Activated CD8-positive, alpha-beta memory T cell treated with anti-CD3 and anti-CD28 coated beads, Interleukin-2, amount 10 ng/mL, durations not matched to agents 7 days and 5 days (primary cell): Measurements from ENCODE around the gene AIFM1. TPM values are rescaled to one million over a fixed set of nuclear protein-coding genes. Genes with fewer than 3 reads are reported as not detected.
"Not testable (repeated sequence)": the region's sequence is repeated elsewhere in the genome, so short reads cannot be mapped to it uniquely, and the experiment has no call there.

ENCODE experiments used
- ATAC-seq: fragments of 150-1000 bp; cut with Tn5 transposase; one replicate; pipeline ENCODE4 v1.10.0; 2021; ENCODE audit warnings: moderate library complexity
- CTCF ChIA-PET: fragments of 350-600 bp; sonication (Branson Sonifier 250); formaldehyde crosslinking; loops from one replicate; lab custom pipeline; 2021; ENCODE audit warnings: antibody characterized with exemption; lab: Charles Lee
- DNase-seq: peaks from one replicate; pipeline ENCODE4 v3.0.0-alpha.2; 2020
- H3K27ac Mint-ChIP-seq: one replicate; pipeline ENCODE4 v1.8.0; 2021; ENCODE audit warnings: mild to moderate bottlenecking, mixed read lengths
- H3K27me3 Mint-ChIP-seq: one replicate; pipeline ENCODE4 v1.8.0; 2021; ENCODE audit warnings: mixed read lengths
- H3K36me3 Mint-ChIP-seq: one replicate; pipeline ENCODE4 v1.8.0; 2021; ENCODE audit warnings: mild to moderate bottlenecking, mixed read lengths
- H3K4me1 Mint-ChIP-seq: one replicate; pipeline ENCODE4 v1.8.0; 2021; ENCODE audit warnings: mixed read lengths
- H3K4me3 Mint-ChIP-seq: one replicate; pipeline ENCODE4 v1.8.0; 2021; ENCODE audit warnings: mild to moderate bottlenecking, moderate library complexity, mixed read lengths
- H3K9me3 Mint-ChIP-seq: one replicate; pipeline ENCODE4 v1.8.0; 2022; ENCODE audit warnings: low read depth, mixed read lengths
- total RNA-seq, 2 experiments: library from RNA; stranded (reverse); gene quantifications; one replicate each; pipeline ENCODE4 v1.2.3, GENCODE V29; 2021

Gene AIFM1
- total RNA-seq, 2 experiments from 2014 or later = 47.3 to 59.6 TPM

DNA sequence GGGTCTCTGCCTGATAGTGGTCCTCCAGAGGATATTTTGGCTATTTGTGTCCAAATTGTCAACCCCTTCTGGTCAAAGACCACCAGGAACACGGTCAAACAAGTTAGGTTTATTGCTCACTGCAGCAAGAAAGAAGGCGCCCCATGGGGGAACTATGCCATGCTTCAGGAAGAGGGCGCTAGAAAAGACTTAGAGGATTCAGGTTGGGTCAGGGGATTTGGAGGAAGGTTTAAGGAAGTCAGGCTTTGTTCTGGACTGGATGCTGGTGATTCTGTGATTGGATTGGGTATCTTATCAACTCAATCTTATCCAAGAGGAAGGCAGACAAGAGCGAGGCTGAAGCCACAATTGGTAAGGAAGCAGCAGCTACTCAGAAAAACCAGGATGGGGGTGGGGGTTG lies 41.1 kb downstream of the AIFM1 start:
- peaks cover 16% of the 10 kb centered on the region for H3K36me3 Mint-ChIP-seq

DNA sequence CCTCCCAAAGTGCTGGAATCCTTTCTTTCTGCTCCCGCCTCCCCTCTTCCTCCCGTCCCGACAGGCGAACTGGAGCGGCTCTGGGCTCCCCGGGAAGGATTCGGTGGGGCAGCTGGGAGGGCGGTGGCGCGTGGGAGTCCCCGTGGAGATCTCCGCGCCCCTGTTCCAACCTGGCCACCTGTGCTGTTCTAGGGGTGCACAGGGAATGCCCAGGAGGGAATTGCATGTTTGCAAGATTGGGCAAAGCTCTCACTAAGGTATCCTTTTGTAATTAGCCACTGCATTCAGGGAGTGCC lies 44.2 kb downstream of the AIFM1 start:
- Mint-ChIP-seq H3K4me1 (peaks cover 30% of the 10 kb centered on the region), H3K36me3 (peaks cover 5% of the 10 kb centered on the region), H3K9me3 (no peaks in the 10 kb centered on the region), H3K4me3 (no peak overlapping the region), H3K27me3 (no peaks in the 10 kb centered on the region), H3K27ac (no peak overlapping the region)
- no peak for ATAC-seq
- DNase-seq = no peak
- CTCF ChIA-PET = interaction anchor here (0.7 to 6.9 kb wide), 15 partner anchors 12 to 70 kb away, joined by 3 to 147 read pairs (median 4); partner anchors contain the start of gene RAB33A

More for the DNA sequence above, 41.1 kb downstream of the AIFM1 start:
- Mint-ChIP-seq H3K4me1 (peaks cover 7% of the 10 kb centered on the region), H3K4me3 (no peak overlapping the region), H3K9me3 (no peaks in the 10 kb centered on the region), H3K27ac (no peak overlapping the region), H3K27me3 (no peaks in the 10 kb centered on the region)
- DNase-seq (no peak), ATAC-seq (no peak)
- CTCF ChIA-PET = no interaction called here

DNA sequence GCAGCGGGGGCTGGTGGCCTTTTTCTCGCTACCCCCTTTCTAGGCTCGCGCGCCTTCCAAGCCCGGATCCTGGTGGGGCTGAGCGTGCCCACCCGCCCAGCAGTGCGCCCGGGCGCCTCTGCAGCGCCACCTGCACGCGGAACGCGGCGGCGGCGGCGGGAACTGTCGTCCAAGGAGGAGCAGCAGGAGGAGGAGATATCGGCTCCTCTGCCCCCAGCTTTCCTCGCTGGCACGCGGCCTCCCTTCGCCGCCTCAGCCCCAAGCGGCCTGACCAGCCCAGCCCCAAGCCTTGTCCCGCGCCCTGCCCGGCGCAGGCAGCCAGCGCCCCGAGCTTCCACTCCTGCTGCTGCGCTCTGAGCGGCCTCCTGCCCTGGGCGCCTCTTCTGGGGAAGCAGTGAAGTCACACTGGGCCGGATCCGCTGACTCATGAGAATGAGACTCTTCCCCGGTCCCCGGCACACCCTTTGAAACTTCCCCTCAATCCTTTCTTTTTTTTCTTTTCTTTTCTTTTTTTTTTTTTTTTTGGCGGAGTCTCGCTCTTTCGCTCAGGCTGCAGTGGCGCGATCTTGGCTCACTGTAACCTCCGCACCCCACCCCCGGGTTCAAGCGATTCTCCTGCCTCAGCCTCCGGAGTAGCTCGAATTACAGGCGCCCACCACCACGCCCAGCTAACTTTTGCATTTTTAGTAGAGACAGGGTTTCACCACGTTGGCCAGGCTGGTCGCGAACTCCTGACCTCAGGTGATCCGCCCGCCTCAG lies 44.7 kb downstream of the AIFM1 start:
- Mint-ChIP-seq H3K9me3 (no peaks in the 10 kb centered on the region), H3K27ac (peak overlapping the region; percentile 81), H3K4me1 (peaks cover 30% of the 10 kb centered on the region), H3K27me3 (no peaks in the 10 kb centered on the region), H3K4me3 (peak overlapping the region; percentile 67), H3K36me3 (peaks cover 5% of the 10 kb centered on the region)
- DNase-seq (peak; percentile 78), ATAC-seq (peak; percentile 90)
- CTCF ChIA-PET = interaction anchor here (0.6 to 6.9 kb wide), 18 partner anchors 11 to 190 kb away, joined by 3 to 147 read pairs (median 4); partner anchors contain the start of genes AIFM1 and RAB33A

DNA sequence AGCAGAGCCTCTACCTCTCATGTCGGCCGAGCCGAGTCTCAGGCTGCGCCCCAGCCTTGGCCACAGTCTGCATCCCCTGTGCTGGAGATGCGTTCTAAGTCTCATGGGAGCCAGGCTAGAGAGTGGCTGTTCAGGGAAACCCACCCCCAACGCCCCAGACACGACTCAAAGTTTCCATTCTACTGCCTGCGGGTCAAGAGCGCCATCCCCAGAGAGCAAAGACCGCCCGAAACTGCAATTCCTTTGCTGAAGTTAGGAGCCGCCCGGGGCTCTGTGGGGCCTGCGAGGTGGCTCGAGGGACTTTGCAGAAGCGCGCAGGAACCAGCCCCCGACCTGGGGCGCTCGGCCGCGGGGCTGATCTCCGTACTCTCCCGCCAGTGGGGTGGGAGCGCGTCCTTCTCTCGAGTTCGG lies 45.3 kb downstream of the AIFM1 start:
- Mint-ChIP-seq H3K4me1 (peaks cover 34% of the 10 kb centered on the region), H3K27me3 (no peaks in the 10 kb centered on the region), H3K9me3 (no peaks in the 10 kb centered on the region), H3K27ac (peak overlapping the region; percentile 81), H3K4me3 (peak overlapping the region; percentile 67), H3K36me3 (peaks cover 5% of the 10 kb centered on the region)
- ATAC-seq (peak; percentile 35), DNase-seq (no peak)
- CTCF ChIA-PET = interaction anchor here (0.7 to 6.9 kb wide), 19 partner anchors 9 to 189 kb away, joined by 3 to 147 read pairs (median 4); partner anchors contain the start of genes AIFM1 and RAB33A

DNA sequence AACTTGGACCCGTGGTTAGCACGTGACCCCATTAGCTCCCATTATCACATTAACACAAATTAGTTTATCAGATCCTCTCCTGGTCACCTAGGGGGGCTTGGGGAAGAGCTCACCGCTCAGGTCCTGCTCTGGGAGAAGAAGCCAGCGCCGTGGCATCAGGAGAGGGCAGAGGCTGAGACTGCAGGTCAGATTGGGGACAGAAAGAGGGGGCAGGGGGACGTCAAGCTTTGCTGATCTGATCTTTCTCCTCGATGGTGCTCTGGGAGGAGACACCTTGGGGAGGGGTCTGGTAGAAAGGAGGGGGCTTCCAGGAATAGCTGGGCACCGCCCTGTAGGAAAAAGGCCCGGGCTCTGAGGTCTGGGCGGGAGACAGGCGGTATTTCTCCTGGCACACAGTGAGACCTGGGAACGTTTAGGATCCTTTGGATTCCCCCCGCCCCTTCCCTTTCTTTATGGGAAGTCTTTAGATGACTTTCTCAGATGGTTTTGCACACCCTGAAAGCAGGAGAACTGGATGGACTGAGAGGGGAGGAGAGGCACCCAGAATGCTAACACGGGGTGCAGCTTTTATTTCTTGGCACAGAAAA lies 46.2 kb downstream of the AIFM1 start:
- CTCF ChIA-PET = interaction anchor here (0.7 to 6.9 kb wide), 9 partner anchors 8 to 72 kb away, joined by 3 to 147 read pairs (median 4); partner anchors contain the start of gene AIFM1
- H3K27me3 Mint-ChIP-seq = no peaks in the 10 kb centered on the region
- ATAC-seq (no peak), DNase-seq (no peak)
- peaks cover 41% of the 10 kb centered on the region for H3K4me1 Mint-ChIP-seq
- H3K36me3 Mint-ChIP-seq = peaks cover 5% of the 10 kb centered on the region
- H3K9me3 Mint-ChIP-seq = no peaks in the 10 kb centered on the region
- peak overlapping the region; percentile 85 for H3K27ac Mint-ChIP-seq
- peak overlapping the region; percentile 21 for H3K4me3 Mint-ChIP-seq

DNA sequence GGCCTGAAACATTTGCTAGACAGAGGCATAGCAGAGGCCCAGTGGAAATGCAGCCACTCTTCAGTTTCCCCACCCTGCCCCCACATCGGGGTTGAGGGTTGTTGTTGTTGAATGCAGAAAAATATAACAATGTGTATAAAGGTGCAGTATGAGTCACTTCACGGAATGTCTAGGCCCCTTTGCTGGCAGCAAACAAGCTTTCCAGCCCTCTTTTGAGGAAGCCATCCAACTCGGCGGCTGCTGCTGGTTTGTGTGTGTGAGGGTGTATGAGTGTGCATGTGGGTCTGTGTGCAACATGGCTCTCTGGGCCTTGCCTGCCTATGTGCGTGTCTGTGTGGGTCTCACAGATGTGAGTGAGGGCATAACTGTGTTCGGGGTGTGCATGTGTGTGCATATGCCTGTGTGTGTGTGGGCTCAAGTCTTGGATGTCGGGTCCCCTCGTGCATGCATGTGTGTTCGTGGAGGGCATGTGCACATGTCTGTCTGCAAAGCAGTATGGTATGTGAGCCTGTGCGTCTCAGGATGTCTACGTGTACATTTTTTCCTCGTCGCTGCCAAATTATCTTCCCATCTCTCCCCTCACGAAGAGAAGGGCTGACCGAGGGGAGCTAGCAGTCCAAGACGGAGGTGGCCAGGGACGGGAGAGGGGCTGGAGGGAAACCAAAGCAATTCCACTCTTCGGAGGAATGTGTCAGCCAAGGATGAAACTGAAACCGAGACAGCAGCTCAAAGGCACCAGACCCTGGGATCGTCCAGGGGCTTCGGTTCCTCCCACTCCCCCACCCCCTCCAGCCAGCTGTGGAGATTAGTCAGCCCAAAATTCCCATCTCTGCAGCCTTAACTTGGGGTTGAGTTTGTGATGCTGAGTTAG lies 47.0 kb downstream of the AIFM1 start:
- peak overlapping the region; percentile 85 for H3K27ac Mint-ChIP-seq
- H3K27me3 Mint-ChIP-seq = no peaks in the 10 kb centered on the region
- CTCF ChIA-PET = interaction anchor here (1.1 to 6.9 kb wide), 5 partner anchors 24 to 73 kb away, joined by 3 to 147 read pairs (median 7); partner anchors contain the start of gene AIFM1
- DNase-seq (peak; percentile 58), ATAC-seq (peak; percentile 13)
- peak overlapping the region; percentile 36 for H3K4me3 Mint-ChIP-seq
- peaks cover 48% of the 10 kb centered on the region for H3K4me1 Mint-ChIP-seq
- peaks cover 3% of the 10 kb centered on the region for H3K36me3 Mint-ChIP-seq
- no peaks in the 10 kb centered on the region for H3K9me3 Mint-ChIP-seq

DNA sequence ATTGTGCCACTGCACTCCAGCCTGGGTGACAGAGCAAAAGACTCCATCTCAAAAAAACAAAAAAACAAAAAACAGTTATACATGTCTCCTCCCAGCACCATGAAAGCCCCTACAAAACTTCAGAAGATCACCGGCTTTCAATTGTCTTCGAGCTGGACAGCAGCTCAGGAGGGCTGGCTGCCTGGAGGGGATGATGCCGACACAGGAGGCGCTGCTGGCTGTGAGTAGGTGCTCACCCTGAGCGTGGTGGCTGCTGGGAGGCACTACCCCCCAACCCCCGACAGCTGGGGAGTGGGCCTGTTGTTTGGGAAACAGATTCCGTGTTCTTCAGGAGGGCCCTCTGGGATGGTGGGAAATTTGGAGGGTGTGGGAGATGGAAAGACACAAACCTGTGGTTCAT lies 48.5 kb downstream of the AIFM1 start:
- Mint-ChIP-seq H3K9me3 (no peaks in the 10 kb centered on the region), H3K4me3 (no peak overlapping the region), H3K36me3 (no peaks in the 10 kb centered on the region), H3K27ac (no peak overlapping the region), H3K27me3 (no peaks in the 10 kb centered on the region), H3K4me1 (peaks cover 49% of the 10 kb centered on the region)
- no peak for DNase-seq
- CTCF ChIA-PET = interaction anchor here (6.9 kb wide), 1 partner anchor 33 kb away, joined by 147 read pairs; no protein-coding TSS in a partner anchor
- no peak for ATAC-seq

DNA sequence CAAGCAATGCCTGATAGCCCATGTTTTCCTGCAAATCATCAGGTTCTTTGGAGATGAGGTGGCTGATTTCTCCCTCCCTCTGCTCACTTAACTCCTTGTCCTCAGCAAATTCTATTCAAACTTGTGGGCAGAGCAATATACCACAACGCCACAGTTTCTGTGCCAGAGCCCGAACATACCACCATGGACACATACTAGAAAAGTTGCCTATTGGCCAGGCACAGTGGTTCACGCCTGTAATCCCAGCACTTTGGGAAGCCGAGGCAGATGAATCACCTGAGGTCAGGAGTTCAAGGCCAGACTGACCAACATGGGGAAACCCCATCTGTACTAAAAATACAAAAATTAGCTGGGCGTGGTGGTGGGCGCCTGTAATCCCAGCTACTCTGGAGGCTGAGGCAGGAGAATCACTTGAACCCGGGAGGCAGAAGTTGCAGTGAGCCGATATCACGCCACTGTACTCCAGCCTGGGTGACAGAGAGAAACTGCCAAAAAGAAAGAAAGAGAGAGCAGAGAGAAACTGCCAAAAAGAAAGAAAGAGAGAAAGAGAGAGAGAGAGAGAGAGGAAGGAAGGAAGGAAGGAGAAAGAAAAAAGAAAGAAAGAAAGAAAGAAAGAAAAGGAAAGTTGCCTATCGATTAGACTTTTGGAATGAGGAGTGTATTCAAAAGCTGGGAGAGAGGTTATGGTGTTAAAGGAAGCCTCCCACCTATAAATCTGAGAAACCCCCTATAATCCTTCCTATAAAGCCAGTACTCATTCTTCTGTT lies 50.3 kb downstream of the AIFM1 start:
- CTCF ChIA-PET = interaction anchor here (0.8 kb wide), 2 partner anchors 15 to 33 kb away, joined by 3 read pairs; no protein-coding TSS in a partner anchor
- H3K27ac Mint-ChIP-seq, DNase-seq, H3K27me3 Mint-ChIP-seq, H3K9me3 Mint-ChIP-seq, H3K36me3 Mint-ChIP-seq, H3K4me3 Mint-ChIP-seq, ATAC-seq: not testable (repeated sequence)
- peaks cover 51% of the 10 kb centered on the region for H3K4me1 Mint-ChIP-seq

DNA sequence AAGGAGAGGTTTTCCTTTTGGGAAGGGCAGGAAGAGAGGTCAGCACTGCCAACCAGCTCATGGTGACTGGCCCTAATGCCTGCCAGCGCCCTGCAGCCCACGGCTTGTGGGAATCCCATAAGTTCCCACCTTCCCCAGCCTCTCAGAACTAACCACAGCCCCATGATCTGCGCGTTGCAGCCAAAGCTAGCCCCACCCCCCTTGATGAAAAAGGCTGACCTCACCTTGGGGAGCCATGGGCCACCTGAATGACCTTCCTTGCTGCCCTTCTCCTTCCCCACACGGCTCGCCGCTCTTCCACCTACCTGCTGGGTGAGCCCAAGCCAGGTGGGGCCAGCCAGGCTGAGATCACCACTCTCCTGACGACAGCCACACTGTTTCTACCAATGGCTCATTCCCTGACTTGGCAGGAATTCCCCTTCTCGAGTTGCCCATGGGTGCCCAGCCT lies 51.5 kb downstream of the AIFM1 start:
- CTCF ChIA-PET = interaction anchor here (0.8 to 0.9 kb wide), 2 partner anchors 14 to 35 kb away, joined by 3 read pairs; no protein-coding TSS in a partner anchor
- Mint-ChIP-seq H3K27ac (no peak overlapping the region), H3K4me1 (peaks cover 39% of the 10 kb centered on the region), H3K27me3 (no peaks in the 10 kb centered on the region), H3K4me3 (no peak overlapping the region), H3K9me3 (no peaks in the 10 kb centered on the region), H3K36me3 (peaks cover 1% of the 10 kb centered on the region)
- ATAC-seq = no peak
- DNase-seq = no peak

DNA sequence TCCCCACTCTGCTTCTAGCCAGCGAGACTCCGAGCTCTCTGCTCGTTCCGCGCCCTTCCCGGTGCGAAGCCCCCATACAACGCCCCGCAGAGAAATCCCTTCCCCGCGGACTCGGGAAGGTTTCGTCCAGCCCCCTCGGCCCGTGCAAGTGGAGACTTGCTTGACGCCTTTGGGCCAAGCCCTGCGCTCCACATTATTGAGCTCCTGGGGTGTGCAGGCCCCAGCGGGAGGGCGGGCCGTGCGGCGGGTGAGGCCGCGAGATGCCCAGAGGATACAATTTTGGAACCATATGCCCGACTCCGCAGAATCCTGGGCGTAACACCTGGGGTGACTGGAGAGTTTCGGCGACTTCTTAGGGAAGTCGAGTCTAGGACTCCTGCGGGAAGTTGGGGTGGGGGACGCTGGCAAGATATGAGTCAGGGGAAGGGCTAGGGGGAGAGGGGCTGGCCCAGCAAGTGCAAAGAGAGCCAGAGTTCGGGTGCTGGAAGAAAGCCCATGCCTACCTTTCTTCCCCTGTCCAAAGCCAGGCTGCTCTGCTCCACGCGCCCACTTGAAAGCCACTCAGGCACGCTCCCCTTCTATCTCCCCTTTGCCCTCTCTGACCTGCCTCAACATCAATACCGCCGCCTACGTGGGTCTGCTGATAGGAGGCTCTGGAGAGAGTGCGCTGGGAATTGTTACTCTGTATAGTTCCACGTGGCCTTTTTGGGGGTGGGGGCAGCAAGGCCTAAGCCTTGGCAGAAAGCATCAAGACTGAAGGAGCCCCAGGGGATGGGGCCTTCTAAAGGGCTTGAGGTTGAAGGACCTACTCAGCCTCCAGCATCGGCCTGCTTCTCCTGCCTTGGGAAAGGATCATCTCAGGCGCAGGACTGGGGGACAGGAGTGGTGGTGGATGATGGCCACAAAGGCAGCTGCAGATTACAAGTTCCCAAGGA lies 54.2 kb downstream of the AIFM1 start:
- DNase-seq = no peak
- CTCF ChIA-PET = interaction anchor here (0.8 to 5.7 kb wide), 3 partner anchors 8 to 31 kb away, joined by 3 to 38 read pairs (median 3); no protein-coding TSS in a partner anchor
- peak overlapping the region; percentile 32 for H3K27ac Mint-ChIP-seq
- H3K4me3 Mint-ChIP-seq = peak overlapping the region; percentile 30
- H3K36me3 Mint-ChIP-seq = peaks cover 8% of the 10 kb centered on the region
- no peaks in the 10 kb centered on the region for H3K9me3 Mint-ChIP-seq
- no peak for ATAC-seq
- peaks cover 41% of the 10 kb centered on the region for H3K4me1 Mint-ChIP-seq
- no peaks in the 10 kb centered on the region for H3K27me3 Mint-ChIP-seq

DNA sequence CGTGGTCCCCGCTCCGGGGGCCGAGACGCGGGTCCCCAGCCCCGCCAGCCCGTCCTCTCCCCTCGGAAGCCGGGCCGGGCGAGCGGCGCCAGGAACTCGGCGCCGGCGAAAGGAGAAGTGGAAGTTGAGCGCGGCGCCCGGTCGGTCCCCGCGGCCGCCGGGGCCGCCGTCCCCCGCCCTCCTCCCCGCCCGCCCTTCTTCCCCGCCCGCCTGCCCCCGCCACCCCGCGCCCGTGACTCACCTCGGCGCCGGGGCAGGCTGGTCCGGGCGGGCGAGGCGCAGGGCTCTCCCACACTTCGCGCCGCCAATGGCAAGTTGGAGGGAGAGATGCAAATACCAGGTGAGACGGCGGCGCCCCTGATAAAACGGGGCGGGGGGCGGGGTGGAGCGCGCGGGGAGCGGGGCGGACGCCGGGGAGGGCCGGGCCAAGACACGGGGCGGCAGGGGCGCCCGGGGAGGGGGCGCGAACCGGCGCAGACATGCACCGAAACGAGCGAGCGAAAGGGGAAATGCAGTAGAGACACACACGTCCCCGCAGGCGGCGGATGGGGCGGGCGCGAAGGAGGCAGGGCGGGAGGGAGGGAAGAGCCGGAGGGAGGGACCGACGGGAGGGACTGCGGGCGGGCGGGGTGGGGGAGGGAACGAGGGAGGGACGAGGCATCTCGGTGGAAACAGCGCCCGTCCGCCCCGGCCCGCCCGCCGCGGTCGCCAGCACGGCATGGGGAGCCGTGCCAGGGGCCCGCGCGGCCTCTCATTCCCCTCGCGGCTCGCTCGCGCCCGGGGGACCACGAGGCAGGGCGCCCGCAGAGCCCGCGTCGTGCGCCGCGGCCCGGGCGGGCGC lies 55.0 kb downstream of the AIFM1 start, which contains the start of gene ELF4:
Gene ELF4 (minus strand): TSS at position 119 of the 841 bp plus-strand sequence. CDS start 29,167 bp downstream, outside the sequence.
- peak within 1 kb of the TSS; percentile 94 for H3K27ac Mint-ChIP-seq
- CTCF ChIA-PET = interaction anchor here (0.8 to 5.7 kb wide), 6 partner anchors 9 to 30 kb away, joined by 3 to 38 read pairs (median 4); no protein-coding TSS in a partner anchor
- peak within 1 kb of the TSS; percentile 93 for H3K4me3 Mint-ChIP-seq
- peak; percentile 65 for ATAC-seq
- peak; percentile 60 for DNase-seq
- no peaks in the 10 kb centered on the region for H3K9me3 Mint-ChIP-seq
- H3K27me3 Mint-ChIP-seq = no peaks in the 10 kb centered on the region
- H3K36me3 Mint-ChIP-seq = peaks cover 8% of the 10 kb centered on the region
- peaks cover 44% of the 10 kb centered on the region for H3K4me1 Mint-ChIP-seq
